Type B pancreatic cell (in vitro differentiated cells): ENCODE results near the gene SLC25A46. TPM values are rescaled to one million over a fixed set of nuclear protein-coding genes. Genes with fewer than 3 reads are reported as not detected.
A peak's percentile ranks its signal among the peaks of the same experiment; 100 is the strongest.
"Not testable (repeated sequence)": the region's sequence is repeated elsewhere in the genome, so short reads cannot be mapped to it uniquely, and the experiment has no call there.

ENCODE experiments used
- DNase-seq: peaks from one replicate; pipeline ENCODE4 v3.0.0; 2021; ENCODE audit warnings: mixed read lengths; ENCODE audit not compliant: unreplicated experiment; ENCODE audit errors: extremely low spot score
- H3K27ac Mint-ChIP-seq: 2 replicates; pipeline ENCODE4 v1.8.0; 2021; ENCODE audit warnings: mild to moderate bottlenecking, mixed read lengths
- H3K27me3 Mint-ChIP-seq: 2 replicates; pipeline ENCODE4 v1.8.0; 2021; ENCODE audit warnings: mixed read lengths
- H3K36me3 Mint-ChIP-seq: 2 replicates; pipeline ENCODE4 v1.8.0; 2021; ENCODE audit warnings: mixed read lengths
- H3K4me1 Mint-ChIP-seq: one replicate; pipeline ENCODE4 v1.8.0; 2021; ENCODE audit warnings: mixed read lengths; ENCODE audit not compliant: unreplicated experiment
- H3K4me3 Mint-ChIP-seq: 2 replicates; pipeline ENCODE4 v1.8.0; 2021; ENCODE audit warnings: mild to moderate bottlenecking, mixed read lengths
- H3K9me3 Mint-ChIP-seq: 2 replicates; pipeline ENCODE4 v1.8.0; 2021; ENCODE audit warnings: mixed read lengths
- CTCF ChIP-seq: fragments of 200-600 bp; sonication (generic); conservative IDR thresholded peaks from 2 replicates; pipeline ENCODE4 v1.5.0; 2021; ENCODE audit warnings: antibody characterized with exemption, mild to moderate bottlenecking
- long read RNA-seq: library from polyadenylated mRNA; unstranded; transcript quantifications from one replicate; pipeline ENCODE4 v2.0.0, GENCODE V29; 2020
- total RNA-seq: library from RNA; stranded (reverse); gene quantifications from 2 replicates; pipeline ENCODE4 v1.2.1, GENCODE V29; 2021; ENCODE audit warnings: low replicate concordance

The SLC25A46 gene
- total RNA-seq: 33.7 and 38.5 TPM in 2 replicates
- long read RNA-seq, transcript SLC25A46-201 (8 exons, 2,385 nt): major isoform, 58 of 69 reads
- long read RNA-seq, partial matches to known transcripts: 3 of 69 reads
- long read RNA-seq, other reads (novel, unspliced or antisense): 8 of 69 reads

GRCh38 chr5:110738812-110739651 is at the start of gene SLC25A46:
SLC25A46 (plus strand) TSS chr5:110739007; CDS start chr5:110739120, 113 bp downstream.
- H3K27ac Mint-ChIP-seq: peak within 1 kb of the TSS; percentile 85
- peak within 1 kb of the TSS; percentile 96 for H3K4me3 Mint-ChIP-seq
- H3K9me3 Mint-ChIP-seq: no peaks in the 10 kb centered on the region
- TF ChIP-seq CTCF: no peak
- DNase-seq: peak; percentile 85
- H3K4me1 Mint-ChIP-seq: peaks cover 5% of the 10 kb centered on the region
- H3K36me3 Mint-ChIP-seq: no peaks in the 10 kb centered on the region
- peaks cover 4% of the 10 kb centered on the region for H3K27me3 Mint-ChIP-seq

GRCh38 chr5:110690587-110690986 is 48.2 kb upstream of the SLC25A46 start:
- H3K4me1 Mint-ChIP-seq, H3K27me3 Mint-ChIP-seq, DNase-seq, H3K4me3 Mint-ChIP-seq, H3K36me3 Mint-ChIP-seq, H3K27ac Mint-ChIP-seq, H3K9me3 Mint-ChIP-seq: not testable (repeated sequence)

- not testable (repeated sequence) for H3K4me1 Mint-ChIP-seq, H3K4me3 Mint-ChIP-seq, H3K9me3 Mint-ChIP-seq, H3K36me3 Mint-ChIP-seq, H3K27me3 Mint-ChIP-seq, DNase-seq, H3K27ac Mint-ChIP-seq
These were observed 46.1 kb upstream of the SLC25A46 start for GRCh38 chr5:110692669-110693068.

- no peaks in the 10 kb centered on the region for H3K9me3 Mint-ChIP-seq
- DNase-seq: no peak
- H3K36me3 Mint-ChIP-seq: no peaks in the 10 kb centered on the region
- H3K27me3 Mint-ChIP-seq: no peaks in the 10 kb centered on the region
- no peaks in the 10 kb centered on the region for H3K4me1 Mint-ChIP-seq
- no peak overlapping the region for H3K27ac Mint-ChIP-seq
- no peak for TF ChIP-seq CTCF
- no peak overlapping the region for H3K4me3 Mint-ChIP-seq
These were observed 36.5 kb upstream of the SLC25A46 start for GRCh38 chr5:110702300-110702699.

- Mint-ChIP-seq H3K27ac (no peak overlapping the region), H3K4me3 (no peak overlapping the region), H3K4me1 (no peaks in the 10 kb centered on the region), H3K27me3 (no peaks in the 10 kb centered on the region), H3K36me3 (no peaks in the 10 kb centered on the region), H3K9me3 (no peaks in the 10 kb centered on the region)
- no peak for TF ChIP-seq CTCF
- no peak for DNase-seq
These were observed 36.1 kb upstream of the SLC25A46 start for GRCh38 chr5:110702704-110703103.

GRCh38 chr5:110703481-110703880 is 35.3 kb upstream of the SLC25A46 start:
- Mint-ChIP-seq H3K27ac (no peak overlapping the region), H3K4me1 (no peaks in the 10 kb centered on the region), H3K9me3 (no peaks in the 10 kb centered on the region), H3K4me3 (no peak overlapping the region), H3K36me3 (no peaks in the 10 kb centered on the region), H3K27me3 (no peaks in the 10 kb centered on the region)
- DNase-seq: no peak
- TF ChIP-seq CTCF: no peak
